ENCODE results near the gene PDE1C.

GRCh38 chr7:31950091-31950755, 120.0 kb downstream of the PDE1C start:
- TF ChIP-seq CTCF (conservative IDR thresholded peaks at IDR 0.05; ENCODE audit: low read length) (no peak), EZH2phosphoT487 (IDR thresholded peaks at IDR 0.05; ENCODE audit: borderline replicate concordance, low read depth, low read length) (no peak)
